OCI-LY1 (cell line): Measurements from ENCODE around the gene SRGAP2C.
"Not testable (repeated sequence)": the region's sequence is repeated elsewhere in the genome, so short reads cannot be mapped to it uniquely, and the experiment has no call there.

ENCODE experiments used
- H2AFZ ChIP-seq: fragments of 200-600 bp; sonication (generic), shearing (Covaris generic); 2 replicates; pipeline ENCODE4 v1.6.0; 2014; ENCODE audit warnings: antibody characterized with exemption, mild to moderate bottlenecking, low read length
- H3F3A ChIP-seq: fragments of 200-600 bp; sonication (generic), shearing (Covaris generic); 2 replicates; pipeline ENCODE4 v1.6.0; 2014; ENCODE audit warnings: mild to moderate bottlenecking, antibody characterized with exemption, low read length, moderate library complexity; ENCODE audit not compliant: insufficient read depth
- H3K27ac ChIP-seq: fragments of 200-600 bp; sonication (generic); 2 replicates; pipeline ENCODE4 v1.5.1; 2014; ENCODE audit warnings: low read length, mixed run types, mild to moderate bottlenecking, low read depth; ENCODE audit not compliant: poor library complexity, severe bottlenecking
- H3K27me3 ChIP-seq: fragments of 200-600 bp; sonication (generic); 2 replicates; pipeline ENCODE4 v1.6.0; 2014; ENCODE audit warnings: antibody characterized with exemption, mild to moderate bottlenecking, low read length, moderate library complexity; ENCODE audit not compliant: insufficient read depth
- H3K36me3 ChIP-seq: fragments of 200-600 bp; sonication (generic); 2 replicates; pipeline ENCODE4 v1.6.1; 2014; ENCODE audit warnings: mild to moderate bottlenecking, antibody characterized with exemption, low read length, moderate library complexity, mixed read lengths; ENCODE audit not compliant: insufficient read depth
- H3K4me1 ChIP-seq: fragments of 200-600 bp; sonication (generic); 2 replicates; pipeline ENCODE4 v1.5.1; 2014; ENCODE audit warnings: mild to moderate bottlenecking, low read length, moderate library complexity; ENCODE audit not compliant: insufficient read depth, severe bottlenecking
- H3K4me2 ChIP-seq: fragments of 200-600 bp; sonication (generic), shearing (Covaris generic); 2 replicates; pipeline ENCODE4 v1.6.1; 2014; ENCODE audit warnings: low read length
- H3K4me3 ChIP-seq: fragments of 200-600 bp; sonication (generic); 2 replicates; pipeline ENCODE4 v1.5.1; 2014; ENCODE audit warnings: low read length, low read depth, mild to moderate bottlenecking, mixed read lengths; ENCODE audit not compliant: poor library complexity, severe bottlenecking
- H3K79me2 ChIP-seq: fragments of 200-600 bp; shearing (Covaris generic); 2 replicates; pipeline ENCODE4 v1.6.1; 2016; ENCODE audit warnings: mixed run types, low read length, mixed read lengths; ENCODE audit not compliant: insufficient read depth
- H3K9ac ChIP-seq: fragments of 200-600 bp; sonication (generic), shearing (Covaris generic); 2 replicates; pipeline ENCODE4 v1.6.1; 2014; ENCODE audit warnings: mild to moderate bottlenecking, low read length, mixed read lengths
- H3K9me2 ChIP-seq: fragments of 200-600 bp; sonication (generic), shearing (Covaris generic); 2 replicates; pipeline ENCODE4 v1.6.1; 2014; ENCODE audit warnings: low read depth, mild to moderate bottlenecking, low read length, mixed read lengths
- H3K9me3 ChIP-seq: fragments of 200-600 bp; shearing (Covaris generic); 2 replicates; pipeline ENCODE4 v1.6.1; 2014; ENCODE audit warnings: low read length, mixed read lengths
- H4K20me1 ChIP-seq: fragments of 200-600 bp; sonication (generic), shearing (Covaris generic); 2 replicates; pipeline ENCODE4 v1.6.0; 2016; ENCODE audit warnings: mild to moderate bottlenecking, low read length; ENCODE audit not compliant: insufficient read depth

The SRGAP2C gene

DNA sequence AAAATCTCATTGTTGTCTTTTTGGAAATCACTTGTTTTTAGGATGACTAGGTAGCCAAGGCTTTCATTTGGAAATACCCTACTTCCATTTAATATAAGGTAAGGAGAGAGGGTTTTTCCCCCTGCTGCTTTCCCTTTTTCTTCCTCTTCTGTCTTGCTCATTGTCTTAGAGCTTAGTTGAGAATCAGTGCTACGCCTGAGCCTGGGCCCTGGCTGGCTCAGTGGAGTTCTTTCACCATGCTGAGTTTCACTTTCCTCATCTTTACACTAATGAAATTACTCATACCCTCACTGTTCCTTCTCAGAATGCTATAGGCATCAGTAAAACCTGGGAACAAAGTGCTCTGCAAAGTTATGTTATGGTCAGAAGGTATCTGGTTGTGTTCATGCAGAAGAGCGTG is 154.8 kb downstream of the SRGAP2C start:
- H3K4me3 ChIP-seq, H3K9me2 ChIP-seq, H3K4me2 ChIP-seq, H3K27me3 ChIP-seq, H4K20me1 ChIP-seq, H3F3A ChIP-seq, H3K4me1 ChIP-seq, H3K79me2 ChIP-seq, H2AFZ ChIP-seq, H3K27ac ChIP-seq, H3K9ac ChIP-seq, H3K9me3 ChIP-seq, H3K36me3 ChIP-seq: not testable (repeated sequence)

DNA sequence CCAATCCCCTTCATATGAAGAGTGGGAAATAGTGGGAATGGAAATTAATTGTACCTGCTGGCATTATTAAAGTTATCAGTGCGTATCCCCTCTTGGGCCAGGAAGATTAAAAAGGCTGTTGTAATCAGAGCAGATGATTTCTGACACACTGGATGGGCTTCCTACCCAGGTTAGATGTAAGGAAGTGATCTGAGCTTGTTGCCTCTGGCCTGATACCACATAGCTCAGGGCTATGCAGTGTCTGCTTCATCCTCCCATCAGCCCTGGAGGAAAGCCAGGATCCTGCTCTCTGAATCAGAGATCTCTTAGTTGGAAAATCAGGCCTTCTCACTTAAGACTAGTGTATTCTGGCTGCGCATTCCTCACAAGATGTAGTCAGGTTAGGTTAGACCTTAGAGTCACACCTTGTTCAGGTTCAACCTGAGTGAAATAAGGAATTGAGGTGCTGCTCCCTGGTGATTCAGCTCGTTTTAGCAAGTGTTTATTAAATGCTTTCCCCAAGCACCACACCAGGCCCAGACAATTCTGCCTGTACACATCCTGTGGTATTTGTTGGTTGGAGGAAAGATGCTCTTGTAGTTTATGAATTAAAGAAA is 158.6 kb downstream of the SRGAP2C start:
- H3K27ac ChIP-seq, H3K9me2 ChIP-seq, H3K79me2 ChIP-seq, H3K4me1 ChIP-seq, H3K36me3 ChIP-seq, H2AFZ ChIP-seq, H3K9me3 ChIP-seq, H3K9ac ChIP-seq, H3K4me3 ChIP-seq, H3K4me2 ChIP-seq, H4K20me1 ChIP-seq, H3F3A ChIP-seq, H3K27me3 ChIP-seq: not testable (repeated sequence)

DNA sequence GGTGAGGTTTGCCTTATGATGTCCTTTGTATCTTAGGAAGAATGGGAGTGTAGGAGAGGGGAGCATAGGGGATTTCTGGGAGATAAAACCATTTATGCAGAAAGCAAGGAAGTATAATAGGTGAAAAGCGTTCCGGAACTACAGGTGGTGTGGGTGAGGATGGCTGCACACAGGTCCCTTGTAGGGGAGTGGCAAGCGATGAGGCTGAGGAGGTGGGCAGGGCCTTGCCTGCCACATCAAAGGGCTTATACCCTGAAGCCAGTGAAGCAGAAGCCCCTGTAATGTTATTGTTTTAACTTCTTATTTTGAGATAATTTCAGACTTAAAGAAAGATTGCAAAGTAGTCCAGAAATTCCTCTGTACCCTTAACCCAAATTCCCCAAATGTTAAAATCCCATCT is 159.6 kb downstream of the SRGAP2C start:
- H3K27ac ChIP-seq, H3K4me3 ChIP-seq, H3K9me2 ChIP-seq, H3K27me3 ChIP-seq, H3K79me2 ChIP-seq, H3F3A ChIP-seq, H2AFZ ChIP-seq, H3K4me1 ChIP-seq, H3K4me2 ChIP-seq, H3K9me3 ChIP-seq, H3K9ac ChIP-seq, H4K20me1 ChIP-seq, H3K36me3 ChIP-seq: not testable (repeated sequence)

DNA sequence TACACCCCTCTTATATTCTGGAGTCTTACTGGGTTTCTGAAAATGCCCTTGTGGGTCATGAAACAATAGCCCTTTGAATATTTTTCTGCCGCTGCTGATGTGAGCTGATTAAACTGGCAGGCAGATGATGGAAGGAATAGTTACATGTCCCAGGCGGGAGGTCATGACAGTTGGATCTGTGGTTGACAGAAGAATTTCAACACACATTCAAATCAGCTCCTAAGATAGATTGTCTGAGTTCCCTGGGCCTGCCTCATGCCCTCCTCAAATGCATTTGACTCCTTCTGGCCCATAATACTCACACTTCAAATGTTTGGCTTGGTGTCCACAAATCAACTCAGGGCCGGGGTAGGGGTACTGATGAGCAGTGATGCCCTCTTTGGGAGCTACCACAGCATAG is 161.9 kb downstream of the SRGAP2C start:
- not testable (repeated sequence) for H3K4me1 ChIP-seq

DNA sequence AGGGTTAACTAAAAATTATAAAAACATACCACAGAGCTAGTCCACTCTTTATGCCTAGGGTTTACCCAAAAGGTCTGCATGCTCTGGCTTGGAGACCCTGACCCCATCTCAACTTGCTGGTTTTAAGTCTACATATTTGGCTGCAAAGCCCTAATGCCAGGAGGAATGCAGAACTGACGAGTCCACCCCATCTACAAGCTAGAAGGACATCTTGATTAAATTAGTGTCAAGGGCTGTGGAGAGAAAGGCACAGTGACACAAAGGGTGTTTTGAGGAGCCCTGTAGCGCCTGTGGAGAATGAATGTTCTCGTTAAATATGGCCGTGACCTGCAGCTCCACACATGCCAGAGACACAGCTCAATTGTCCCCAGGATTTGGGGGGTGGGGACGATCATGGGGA is 162.7 kb downstream of the SRGAP2C start:
- H3K27me3 ChIP-seq, H3F3A ChIP-seq: not testable (repeated sequence)

More for the DNA sequence above, 161.9 kb downstream of the SRGAP2C start:
- not testable (repeated sequence) for H3F3A ChIP-seq, H3K36me3 ChIP-seq, H3K4me3 ChIP-seq, H3K9ac ChIP-seq, H3K4me2 ChIP-seq, H3K27ac ChIP-seq, H3K9me2 ChIP-seq, H2AFZ ChIP-seq, H3K79me2 ChIP-seq, H4K20me1 ChIP-seq, H3K27me3 ChIP-seq, H3K9me3 ChIP-seq

DNA sequence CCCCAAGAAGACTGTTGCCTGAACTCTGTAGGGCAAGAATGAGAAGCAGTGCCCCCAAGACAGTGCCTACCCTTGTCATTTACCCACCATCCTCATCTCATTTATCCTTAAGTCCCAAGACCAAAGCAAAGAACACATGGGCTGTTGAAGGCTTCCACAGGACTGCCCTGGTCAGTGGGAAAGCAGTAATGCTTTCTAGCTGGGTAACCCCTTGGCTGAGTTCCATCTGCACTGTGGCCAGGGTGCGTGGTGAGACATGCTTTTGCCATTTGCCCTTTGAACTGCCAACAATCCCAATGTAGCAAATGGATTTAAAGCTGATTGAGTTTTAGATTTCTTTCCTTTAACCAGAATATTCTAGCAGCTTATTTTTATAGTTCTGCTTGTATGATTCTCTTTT is 163.3 kb downstream of the SRGAP2C start:
- H3K9me2 ChIP-seq, H3K27ac ChIP-seq, H3K36me3 ChIP-seq, H3K9me3 ChIP-seq, H3K4me2 ChIP-seq, H3K9ac ChIP-seq, H3F3A ChIP-seq, H3K79me2 ChIP-seq, H3K27me3 ChIP-seq, H3K4me3 ChIP-seq, H3K4me1 ChIP-seq, H4K20me1 ChIP-seq, H2AFZ ChIP-seq: not testable (repeated sequence)

More for the DNA sequence above, 162.7 kb downstream of the SRGAP2C start:
- not testable (repeated sequence) for H3K4me3 ChIP-seq, H3K27ac ChIP-seq, H3K4me2 ChIP-seq, H3K79me2 ChIP-seq, H4K20me1 ChIP-seq, H3K36me3 ChIP-seq, H3K9ac ChIP-seq, H3K9me3 ChIP-seq, H3K9me2 ChIP-seq, H2AFZ ChIP-seq, H3K4me1 ChIP-seq

DNA sequence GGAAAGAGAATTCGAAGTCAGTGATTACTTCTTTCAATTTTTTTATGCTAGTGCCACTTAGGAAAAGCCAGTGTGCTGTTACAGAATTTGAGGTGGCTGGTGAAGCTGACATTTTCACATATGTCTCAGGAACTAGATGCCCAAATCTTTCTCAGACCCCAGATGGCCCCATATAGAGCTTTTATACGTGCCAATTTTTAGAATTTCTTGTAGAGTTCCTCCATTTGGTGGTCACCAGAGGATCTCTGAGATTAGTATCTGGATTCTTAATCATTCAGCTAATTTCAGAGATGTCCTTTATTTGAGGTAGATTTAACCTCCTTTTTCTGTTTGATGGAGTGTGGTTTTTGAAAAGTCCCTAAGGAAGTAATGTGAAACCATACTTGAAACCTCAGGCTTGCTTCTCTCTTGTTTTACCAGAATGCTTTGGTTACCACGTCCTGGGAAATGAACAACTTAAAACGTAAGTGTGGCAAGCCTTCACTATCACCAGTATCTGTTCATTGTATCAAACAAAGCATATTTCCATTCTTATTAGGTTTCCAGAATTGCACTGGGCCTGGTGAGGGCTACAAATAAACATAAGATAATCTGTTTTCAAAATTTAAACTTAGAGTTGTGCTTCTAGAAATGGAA is 164.7 kb downstream of the SRGAP2C start:
- H3K27me3 ChIP-seq, H4K20me1 ChIP-seq, H3K9ac ChIP-seq, H3K4me1 ChIP-seq, H3K9me3 ChIP-seq, H3K36me3 ChIP-seq, H3K4me3 ChIP-seq, H3K9me2 ChIP-seq, H3K79me2 ChIP-seq, H3F3A ChIP-seq, H2AFZ ChIP-seq, H3K4me2 ChIP-seq, H3K27ac ChIP-seq: not testable (repeated sequence)
